ENCODE results near the gene TMEM151B.
A peak's percentile ranks its signal among the peaks of the same experiment; 100 is the strongest.

Gene TMEM151B

DNA sequence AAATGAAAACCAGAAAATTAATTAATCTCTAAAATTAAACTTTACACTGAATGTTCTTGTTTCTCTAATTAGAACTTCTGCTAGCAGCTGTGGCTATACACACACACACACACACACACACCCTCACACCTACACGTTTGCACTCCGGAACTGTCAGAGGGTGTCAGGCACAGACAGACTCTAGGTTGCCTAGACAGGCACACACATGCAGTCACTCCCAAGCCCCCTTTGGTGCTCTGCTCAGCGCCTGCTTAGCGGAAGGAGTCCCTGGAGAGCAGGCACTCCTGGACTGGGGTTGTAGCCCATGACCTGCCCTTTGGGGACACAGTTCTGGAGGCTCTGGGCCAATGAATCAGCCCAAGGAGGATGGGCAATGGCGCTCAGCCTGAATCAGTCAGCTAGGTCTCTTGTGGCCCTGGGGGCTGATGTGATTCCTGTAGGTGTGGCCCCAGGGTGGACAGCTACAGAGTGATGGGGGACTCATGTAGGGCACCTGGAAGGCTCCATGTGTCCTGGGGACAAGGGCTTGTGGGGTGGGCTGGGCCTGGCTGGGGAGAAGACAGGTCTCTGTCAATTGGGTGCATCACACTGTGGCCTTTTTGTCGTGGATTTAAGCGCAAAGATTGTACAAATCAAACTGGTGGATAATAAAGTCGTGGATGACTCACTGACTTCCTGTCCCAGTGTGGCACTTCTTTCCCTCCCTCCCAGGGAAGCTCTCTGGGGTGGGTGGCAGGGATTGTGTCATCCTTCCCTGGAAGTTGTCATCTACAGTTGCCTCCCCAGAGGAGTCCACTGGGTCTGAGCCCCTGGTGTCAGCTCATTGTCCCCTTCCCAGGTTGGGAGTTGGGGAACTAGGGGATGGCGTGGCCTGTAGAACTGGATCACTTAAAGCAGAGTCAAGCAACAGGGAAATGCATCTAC lies 8.8 kb downstream of the TMEM151B start:
- no peak for DNase-seq (ENCODE audit: low spot score)

DNA sequence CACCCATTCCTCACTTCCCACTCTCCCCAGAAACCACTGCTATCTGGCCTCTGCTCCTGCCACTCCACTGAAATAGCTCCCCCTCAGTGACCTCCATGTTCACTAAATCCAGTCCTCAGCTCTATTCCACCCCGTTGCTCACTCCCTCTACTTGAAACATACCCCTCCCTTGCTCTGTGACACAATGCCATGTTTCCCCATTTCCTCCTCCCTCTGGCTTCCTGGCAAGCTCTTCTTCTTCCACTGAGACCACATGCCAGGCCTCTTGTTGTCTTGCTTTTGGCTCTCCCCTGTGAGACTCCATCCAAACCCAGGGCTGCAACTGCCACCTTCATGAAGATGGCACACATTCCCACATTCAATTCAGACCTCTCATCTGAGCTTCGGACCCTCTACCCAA lies 13.9 kb downstream of the TMEM151B start:
- no peak for DNase-seq (ENCODE audit: low spot score)

DNA sequence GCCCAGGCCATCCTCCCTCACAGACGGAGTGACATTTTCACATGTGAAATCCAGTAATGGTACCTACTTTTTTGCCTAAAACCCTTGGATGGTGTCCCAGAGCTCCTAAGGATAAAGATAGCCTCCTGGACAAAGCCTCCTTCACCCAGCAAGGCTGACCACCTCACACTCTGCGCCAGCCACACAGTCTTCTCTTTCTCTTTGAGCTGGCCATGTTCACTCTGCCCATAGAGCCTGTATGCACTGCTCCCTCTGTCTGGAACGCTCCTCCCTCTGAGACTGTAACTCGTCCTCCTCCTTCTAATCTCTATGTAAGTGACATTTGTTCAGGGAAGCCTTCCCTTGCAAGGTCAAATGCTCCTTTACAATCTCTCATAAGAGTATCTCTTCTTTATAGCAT lies 14.6 kb downstream of the TMEM151B start:
- no peak for DNase-seq (ENCODE audit: low spot score)

DNA sequence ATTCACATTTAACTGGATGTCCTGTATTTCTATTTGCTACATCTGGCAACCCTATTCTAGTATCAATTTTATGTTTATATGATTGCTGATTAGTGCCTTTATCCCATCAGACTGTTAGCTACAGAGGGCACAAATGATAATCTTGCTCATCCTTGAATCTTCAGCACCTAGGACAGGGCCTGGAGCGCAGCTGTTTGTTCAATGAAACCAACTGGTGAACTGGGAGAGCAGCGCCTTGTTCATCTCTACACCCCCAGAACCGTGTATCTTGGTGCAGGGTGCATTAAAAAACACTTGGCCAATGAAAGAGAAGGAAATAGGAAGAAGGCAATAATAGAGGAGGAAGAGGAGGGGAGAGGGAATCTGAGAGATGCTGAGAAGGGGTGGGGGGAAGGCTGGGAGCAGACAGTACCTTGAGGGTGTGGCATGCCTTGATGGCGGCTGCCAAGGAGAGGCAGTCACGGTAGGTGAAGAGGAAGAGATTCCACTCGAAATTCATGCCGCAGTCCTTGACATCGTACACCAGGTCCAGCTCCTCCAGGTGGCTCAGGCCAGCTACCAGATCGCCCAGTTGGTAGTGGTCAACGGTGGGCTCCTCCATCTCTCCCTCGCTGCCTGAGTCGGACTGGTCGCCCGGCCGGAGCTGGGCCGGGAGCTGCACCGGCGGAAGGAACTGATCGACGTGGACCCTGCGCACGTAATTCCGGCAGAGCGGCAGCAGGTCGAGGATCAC lies 15.5 kb downstream of the TMEM151B start:
- DNase-seq (ENCODE audit: low spot score), result no peak

DNA sequence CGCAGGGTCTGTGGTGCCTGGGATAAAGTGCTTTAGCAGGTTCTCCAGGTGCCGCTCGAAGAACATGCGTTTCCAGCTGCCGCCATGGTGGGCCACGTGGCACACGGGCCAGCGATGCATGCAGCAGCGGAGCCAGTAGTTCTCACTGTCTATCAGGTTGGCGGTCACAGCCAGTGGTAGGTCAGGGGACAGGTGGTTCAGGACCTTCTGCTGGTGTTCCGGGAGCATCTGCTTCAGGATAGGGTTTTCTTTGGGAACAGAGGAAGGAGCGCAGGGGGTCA lies 16.0 kb downstream of the TMEM151B start:
- DNase-seq (ENCODE audit: low spot score), result no peak

DNA sequence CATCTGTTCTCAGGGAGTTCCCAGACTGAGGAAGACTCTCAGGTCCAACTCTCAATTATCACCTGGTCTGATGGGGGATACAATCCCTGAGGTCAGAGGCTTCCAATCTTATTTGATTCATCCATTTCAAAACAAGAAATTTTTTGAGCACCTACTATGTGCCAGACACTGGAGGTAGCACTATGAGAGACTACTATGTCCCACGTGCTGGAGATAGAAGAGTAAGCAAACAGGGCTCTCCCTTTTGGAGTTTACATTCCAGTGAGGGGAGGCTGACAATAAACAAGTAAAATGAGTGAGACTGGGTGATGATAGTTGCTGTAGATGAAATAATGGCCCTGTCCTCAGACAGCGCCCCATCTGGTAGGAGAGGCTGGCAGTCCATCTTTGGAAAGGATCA lies 16.5 kb downstream of the TMEM151B start:
- no peak for DNase-seq (ENCODE audit: low spot score)

DNA sequence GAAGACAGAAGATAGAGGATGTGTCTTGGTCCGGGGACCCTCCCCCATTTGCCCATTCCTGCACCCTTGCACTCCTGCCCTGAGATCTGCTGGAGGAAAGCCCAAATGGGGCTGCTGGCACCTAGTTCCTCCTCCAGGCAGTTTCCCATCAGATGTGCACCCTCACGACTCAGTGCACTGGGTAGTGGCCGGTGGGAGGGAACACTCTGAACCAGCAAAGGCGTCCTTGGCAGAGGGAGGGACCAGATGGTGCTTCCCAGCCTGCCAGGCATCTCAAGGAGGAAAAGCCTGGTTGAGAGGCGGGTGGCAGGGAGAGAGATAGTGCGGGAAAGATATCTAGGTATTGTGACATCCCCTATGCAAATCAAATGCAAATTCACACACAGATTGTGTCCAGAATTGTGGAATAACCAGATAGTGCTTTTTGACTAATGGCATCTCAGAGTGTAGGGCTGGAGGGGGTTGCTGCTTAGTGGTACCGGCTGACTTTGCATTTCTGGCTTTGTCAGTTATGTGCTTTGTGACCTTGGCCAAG lies 19.5 kb downstream of the TMEM151B start:
- no peak for DNase-seq (ENCODE audit: low spot score)

DNA sequence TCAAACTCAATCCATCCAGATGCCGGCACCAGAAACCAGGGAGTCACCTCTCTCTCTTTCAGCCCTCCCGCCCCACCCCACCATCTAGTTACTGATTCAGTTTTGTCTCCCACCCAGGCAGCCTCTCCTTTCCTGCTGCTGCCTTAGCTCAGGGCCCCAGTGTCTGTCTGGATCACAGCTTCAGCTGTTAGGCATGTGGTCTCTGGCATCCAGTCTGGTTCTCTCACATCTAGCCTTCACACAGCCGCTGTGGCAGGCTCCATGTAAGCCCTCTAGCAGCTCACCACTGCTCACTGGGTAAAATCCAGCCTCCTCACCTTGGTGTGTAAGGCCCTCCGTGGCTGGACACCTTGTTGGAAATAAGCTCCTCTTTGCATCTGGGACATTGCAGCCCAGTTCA lies 21.6 kb downstream of the TMEM151B start:
- no peak for DNase-seq (ENCODE audit: low spot score)

DNA sequence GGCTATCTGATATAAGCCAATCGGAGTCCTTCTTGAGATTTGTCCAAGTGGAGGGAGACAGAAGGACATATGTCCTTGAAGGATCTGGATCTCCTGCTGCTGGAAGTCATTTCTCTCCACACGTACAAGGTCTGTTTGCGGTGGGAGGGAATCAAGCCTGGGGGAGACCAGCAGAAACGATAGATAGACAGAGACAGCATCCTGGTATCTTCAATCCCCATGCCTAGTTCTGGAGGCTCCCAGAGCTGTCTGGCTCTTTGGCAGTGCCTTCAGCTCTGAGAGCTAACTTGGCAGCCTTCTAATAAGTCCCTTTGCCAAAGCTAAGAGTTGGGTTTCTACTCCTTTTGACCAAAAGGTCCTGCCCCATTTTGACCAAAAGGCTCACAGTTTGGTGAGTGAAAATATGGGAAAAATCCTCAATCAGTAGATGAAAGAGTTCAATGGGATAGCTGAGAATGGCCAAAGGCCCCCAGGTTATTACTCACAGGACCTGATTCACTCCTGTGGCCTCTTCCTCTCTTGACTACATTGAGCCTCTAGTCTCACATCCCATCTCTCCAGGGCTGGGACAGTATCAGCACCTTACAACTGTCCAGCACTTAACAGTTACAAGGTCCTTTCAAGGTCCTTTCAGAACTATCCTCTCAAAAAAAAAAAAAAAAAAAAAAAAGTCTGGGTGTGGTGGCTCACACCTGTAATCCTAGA lies 22.6 kb downstream of the TMEM151B start:
- DNase-seq (ENCODE audit: low spot score), result no peak

DNA sequence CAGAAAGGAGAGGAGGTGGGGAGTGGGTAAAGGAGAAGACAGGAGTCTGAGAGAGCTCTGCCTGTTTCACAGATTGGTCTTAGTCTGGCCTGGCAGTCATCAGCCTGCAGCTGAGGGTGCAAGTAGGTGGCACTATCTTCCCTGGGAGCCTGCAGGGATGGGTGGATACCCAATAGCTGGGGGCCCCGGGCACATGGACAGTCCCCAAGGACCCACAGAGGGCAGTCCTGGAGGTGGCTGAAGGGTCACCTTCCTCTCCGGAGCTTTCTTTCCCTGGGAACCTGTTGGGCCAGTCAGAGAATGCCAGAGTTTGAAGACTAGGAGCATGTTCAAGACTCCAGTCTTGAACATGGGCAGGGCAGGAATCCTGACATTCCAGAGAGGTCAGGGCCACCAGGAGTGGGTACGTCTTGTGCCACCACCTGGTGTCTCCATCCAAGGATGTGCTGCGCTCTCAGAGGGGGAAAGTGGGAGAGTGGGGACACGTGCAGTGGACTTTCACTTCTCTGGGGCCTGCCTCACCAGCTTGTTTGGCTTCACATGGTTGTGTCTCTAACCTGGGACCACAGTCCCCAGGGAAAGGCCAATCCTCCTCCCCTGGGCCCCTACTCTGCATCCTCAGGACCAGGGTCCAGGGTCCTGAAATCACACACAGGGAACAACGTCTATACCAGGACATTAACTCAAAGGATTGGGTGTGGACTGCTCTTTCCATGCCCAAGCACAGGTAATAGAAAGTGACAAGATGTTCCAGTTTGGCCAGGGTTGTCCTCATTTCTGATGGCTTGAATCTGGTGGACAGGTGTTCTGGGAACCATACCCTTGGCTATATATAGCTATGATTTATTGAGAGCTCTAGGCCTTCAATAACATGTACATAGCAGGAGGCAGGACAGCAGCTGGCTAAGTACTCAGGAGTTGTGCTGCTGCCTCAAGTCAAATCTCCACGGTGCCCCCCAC lies 24.9 kb downstream of the TMEM151B start:
- DNase-seq (ENCODE audit: low spot score), result no peak

DNA sequence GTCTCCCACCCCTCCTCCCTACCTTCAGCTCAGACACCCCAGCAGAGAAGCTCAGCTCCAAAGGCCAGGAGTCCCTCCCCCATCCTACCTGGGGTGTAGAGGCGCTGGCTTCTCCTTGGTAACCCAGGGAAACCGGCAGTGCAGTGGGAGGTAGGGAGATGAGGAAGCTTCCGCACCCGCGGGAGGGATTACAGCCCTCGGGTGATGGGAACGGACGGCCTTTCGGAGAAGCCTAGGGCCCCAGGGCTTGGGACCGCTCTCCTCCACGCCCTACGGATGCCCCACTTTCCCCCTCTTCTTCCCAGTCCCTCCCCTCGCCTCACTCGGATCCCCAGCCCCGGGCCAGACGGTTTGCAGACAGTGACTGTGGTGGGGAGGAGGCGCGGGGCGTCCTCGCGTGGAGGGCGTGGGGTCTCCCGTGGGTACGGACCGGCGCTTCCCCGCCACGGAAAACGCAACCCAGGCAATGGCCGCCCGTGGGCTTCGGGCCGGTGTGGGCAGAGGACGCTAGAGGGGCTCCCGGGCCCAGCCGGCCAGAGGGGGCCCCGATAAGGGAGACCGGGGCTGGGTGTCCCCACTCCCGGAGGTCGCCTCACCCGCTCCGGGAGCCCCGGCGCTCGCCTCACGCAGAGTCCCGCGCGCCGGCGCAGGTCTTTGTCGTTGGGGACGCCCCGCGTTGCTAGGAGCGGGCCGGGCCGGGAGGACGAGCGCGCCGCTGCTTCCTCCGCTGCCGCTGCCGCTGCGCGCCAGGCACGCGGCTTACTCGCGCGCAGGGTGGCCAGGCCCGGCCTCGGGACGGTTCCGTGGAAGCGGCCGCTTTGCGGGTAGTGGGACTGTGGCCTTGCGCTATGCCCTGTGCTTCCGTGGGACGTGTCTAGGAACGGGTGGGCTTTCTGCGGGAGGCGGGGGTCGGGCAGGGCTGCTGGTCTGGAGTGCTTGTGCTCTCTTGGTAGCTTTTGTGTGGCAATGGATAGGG lies 27.1 kb downstream of the TMEM151B start:
- peak; percentile 13 for DNase-seq (ENCODE audit: low spot score)

DNA sequence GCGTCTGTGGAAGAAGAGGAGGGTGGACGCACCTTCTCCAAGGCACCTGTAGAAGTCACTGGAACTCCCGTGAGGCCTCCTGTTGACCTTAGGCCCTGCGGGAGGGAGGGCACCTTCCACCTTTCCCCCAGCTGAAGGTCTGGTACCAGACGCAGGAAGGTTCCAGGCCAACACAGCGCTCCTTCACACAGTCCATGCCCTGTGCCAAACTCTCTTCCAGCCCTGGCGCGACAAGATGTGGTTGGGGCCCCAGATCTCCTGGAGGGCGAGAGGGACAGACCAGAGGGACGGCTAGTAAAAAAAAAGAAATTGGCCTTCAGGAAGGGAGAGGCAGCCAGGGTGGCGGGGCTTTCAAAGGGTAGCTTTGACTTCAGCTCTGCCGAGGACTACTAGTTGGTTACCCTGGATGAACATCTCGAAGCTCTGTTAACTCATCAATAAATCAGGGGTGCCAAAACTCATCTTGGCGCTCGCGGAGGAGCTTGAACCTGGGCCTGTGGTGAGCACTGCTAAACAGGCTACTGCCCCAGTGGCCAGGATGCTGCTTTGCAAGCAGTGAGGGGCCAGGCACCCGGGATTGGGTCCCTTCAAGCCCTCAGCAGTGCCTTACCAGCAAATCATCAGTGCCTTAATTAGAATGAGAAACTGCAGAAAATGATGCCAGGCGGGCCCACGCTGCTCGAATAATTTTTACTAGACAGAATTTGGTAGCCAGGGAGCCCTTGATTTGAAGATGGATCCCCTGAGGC lies 28.0 kb downstream of the TMEM151B start:
- no peak for DNase-seq (ENCODE audit: low spot score)

DNA sequence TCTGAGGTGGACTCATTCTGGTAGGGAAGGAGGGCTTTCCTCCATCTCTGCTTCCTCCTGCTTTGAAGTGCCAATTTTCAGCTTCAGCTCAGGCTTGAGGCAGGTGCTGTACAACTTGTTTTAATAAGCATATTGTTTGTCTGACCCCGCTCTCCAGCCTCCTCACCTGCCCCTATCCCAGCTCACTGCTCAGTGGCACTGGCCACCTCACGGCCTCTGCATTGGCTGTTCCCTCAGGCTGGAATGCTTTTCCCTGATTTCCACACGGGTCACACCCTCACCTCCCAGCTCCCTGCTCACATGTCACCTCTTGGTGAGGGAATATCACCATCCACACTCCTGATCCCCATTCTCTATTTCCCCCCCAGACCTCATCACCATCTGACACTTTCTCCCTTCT lies 28.6 kb downstream of the TMEM151B start:
- no peak for DNase-seq (ENCODE audit: low spot score)

DNA sequence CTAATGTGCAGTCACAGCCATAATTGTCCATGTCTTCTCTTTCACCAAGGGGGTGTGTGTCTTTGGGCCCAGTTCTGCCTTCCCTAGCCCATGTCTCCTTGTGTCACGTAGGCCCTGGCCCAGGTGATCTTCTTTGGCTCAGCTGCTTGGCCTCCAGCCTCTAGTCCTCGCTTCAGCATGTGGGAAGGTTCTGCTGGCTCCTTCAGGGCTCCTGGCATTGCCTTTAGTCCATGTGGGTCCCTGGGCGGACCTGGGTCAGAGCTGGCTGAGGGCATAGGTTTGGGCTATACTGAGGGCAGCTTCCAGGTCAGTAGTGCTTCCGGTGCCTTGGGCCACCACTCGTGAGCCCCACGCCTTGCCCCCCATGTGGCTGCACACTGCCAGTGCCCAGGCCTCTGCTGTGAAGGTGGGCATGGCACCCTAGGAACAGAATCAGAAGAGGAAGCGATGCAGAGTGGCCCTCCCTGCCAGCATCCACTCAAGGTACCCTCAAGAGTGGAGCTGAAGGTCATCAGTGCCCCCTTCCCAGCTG lies 30.1 kb downstream of the TMEM151B start:
- DNase-seq (ENCODE audit: low spot score), result no peak

DNA sequence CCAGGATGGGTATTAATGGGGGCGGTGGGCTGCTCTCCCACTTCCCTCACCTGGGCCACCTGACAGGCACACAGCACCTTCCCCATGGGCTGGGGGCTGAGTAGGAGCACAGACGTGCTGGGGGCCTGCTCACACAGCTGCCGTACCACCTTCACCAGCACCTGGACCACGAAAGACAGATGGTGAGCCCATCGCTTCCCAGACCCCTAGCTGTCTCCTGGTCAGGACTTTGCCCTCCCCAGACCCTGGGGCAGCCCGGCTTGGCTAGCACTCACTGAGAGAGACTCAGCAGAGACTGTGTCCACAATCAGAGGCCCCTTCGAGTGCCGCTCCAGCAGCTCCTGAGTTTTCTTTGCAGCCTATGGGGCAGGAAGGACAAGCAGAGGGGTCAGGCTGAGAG lies 30.9 kb downstream of the TMEM151B start:
- no peak for DNase-seq (ENCODE audit: low spot score)

DNA sequence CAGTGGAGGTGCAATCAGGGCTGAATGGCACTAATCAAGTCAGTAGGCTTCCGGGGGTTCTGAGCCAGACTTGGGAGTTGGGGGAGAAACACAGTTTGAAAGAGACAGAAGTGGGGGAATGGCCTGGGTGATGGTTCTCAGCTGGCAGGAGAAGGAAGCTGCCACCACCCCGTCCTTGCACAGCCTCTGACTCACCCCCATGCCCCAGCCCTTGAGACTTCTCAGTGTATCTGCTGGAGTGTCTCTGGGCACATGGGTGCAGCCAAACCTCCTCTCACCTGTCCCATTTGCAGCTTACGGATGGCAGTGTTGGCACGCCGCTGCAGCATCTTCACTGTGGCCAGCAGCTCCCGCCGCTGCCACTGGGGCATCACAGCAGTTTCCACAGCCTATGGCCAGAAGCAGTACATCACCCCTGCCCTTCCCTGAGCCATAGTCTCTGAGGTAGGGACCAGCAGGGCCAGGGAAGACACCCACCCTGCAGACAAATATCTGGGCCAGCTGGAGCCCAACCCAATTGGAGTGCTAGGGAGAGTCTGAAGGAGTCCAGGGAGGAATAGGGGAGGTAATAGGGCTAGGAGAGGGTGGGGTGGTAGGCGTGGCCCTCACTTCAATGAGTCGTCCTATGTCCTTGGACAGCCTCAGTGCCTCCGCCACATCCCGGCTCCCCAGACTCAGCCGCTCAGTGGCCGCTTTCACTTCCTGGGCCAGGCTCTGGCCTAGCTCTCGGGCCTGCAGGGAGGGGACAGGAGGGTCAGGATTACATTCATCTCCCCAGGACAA lies 31.7 kb downstream of the TMEM151B start:
- DNase-seq (ENCODE audit: low spot score), result no peak

DNA sequence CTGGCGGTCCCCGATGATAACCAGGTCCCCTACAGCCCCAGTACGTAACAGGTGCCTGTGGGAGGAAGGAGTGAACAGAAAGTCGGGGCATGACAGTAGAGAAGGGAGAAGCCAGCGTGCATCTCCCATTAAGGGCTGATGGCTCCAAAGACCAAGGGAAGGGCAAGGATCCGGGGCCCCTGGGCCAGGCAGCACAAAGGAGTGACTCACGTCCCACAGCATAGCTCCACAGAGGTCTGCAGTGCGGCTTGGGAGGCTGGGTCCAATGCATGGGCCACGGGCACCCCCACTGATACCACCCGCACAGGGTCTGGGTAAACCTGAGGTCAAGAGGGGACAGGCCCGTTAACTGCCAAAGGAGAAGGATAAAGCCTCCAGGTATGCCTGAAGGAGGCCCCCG lies 32.6 kb downstream of the TMEM151B start:
- no peak for DNase-seq (ENCODE audit: low spot score)

DNA sequence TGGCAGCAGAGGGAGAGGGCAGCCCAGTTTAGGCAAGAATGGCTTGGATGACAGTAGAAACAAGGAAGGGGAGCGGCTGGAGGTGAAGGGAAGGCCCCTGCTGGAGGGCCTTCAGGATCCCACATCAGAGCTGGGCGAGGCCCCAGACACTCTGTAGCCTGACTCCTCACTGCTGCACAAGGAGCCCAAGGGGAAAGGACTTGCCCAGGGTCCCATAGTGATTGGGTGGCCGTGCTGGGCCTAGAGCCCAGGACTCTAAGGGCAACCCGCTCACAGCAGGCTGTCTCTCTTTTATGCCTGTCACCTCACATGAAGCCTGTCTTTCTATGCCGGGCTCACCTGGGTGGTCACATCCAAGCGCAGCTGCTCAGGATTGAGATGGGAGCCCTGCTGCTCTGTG lies 33.6 kb downstream of the TMEM151B start:
- no peak for DNase-seq (ENCODE audit: low spot score)
